Astrocyte of the cerebellum (primary cell): ENCODE measurements around the gene GPN1.
A peak's percentile ranks its signal among the peaks of the same experiment; 100 is the strongest.

Experiments used
- DNase-seq: peaks from one replicate; pipeline ENCODE4 v3.0.0-alpha.2; 2011; ENCODE audit warnings: low read depth
- H3K4me3 ChIP-seq: 2 replicates; pipeline ENCODE4 v1.5.1; 2011; ENCODE audit warnings: mild to moderate bottlenecking, low read depth, low read length, moderate library complexity
- CTCF ChIP-seq: IDR thresholded peaks from 2 replicates; pipeline ENCODE4 v1.5.1; 2012; ENCODE audit warnings: low read length, low read depth, moderate library complexity, mild to moderate bottlenecking; ENCODE audit errors: missing control alignments
- in situ Hi-C: cut with HindIII; loops from 2 replicates; pipeline ENCODE4 v1.10.0; 2017; ENCODE audit warnings: low sequenced_read_pairs

The GPN1 gene

GRCh38 chr2:27628767-27629709 is at the start of gene GPN1, which contains the start of gene CCDC121:
Gene GPN1, plus strand, starts transcription at chr2:27629050. Its CDS starts 9 bp downstream, at chr2:27629059.
Gene CCDC121, minus strand, starts transcription at chr2:27629012. Its CDS starts 1,213 bp downstream, at chr2:27627799.
- in situ Hi-C loops: no loop called here
- no peak for TF ChIP-seq CTCF
- peak within 1 kb of the TSS; percentile 79 for H3K4me3 ChIP-seq
- peak; percentile 80 for DNase-seq

- no peak for DNase-seq
- no peak overlapping the region for H3K4me3 ChIP-seq
- in situ Hi-C loops: no loop called here
- no peak for TF ChIP-seq CTCF
These were observed 47.3 kb upstream of the GPN1 start for GRCh38 chr2:27581417-27582128.

GRCh38 chr2:27582129-27582694 is 46.6 kb upstream of the GPN1 start:
- in situ Hi-C loops: no loop called here
- TF ChIP-seq CTCF: no peak
- H3K4me3 ChIP-seq: peak overlapping the region; percentile 77
- DNase-seq: no peak

GRCh38 chr2:27582695-27583389 is 46.0 kb upstream of the GPN1 start, which contains the start of gene ZNF512:
Gene ZNF512, plus strand, starts transcription at chr2:27583042. Its CDS starts 71 bp downstream, at chr2:27583113.
- peak within 1 kb of the TSS; percentile 77 for H3K4me3 ChIP-seq
- no peak for TF ChIP-seq CTCF
- in situ Hi-C loops: no loop called here
- peak; percentile 67 for DNase-seq

GRCh38 chr2:27583390-27583915 is 45.4 kb upstream of the GPN1 start:
- TF ChIP-seq CTCF: no peak
- H3K4me3 ChIP-seq: peak overlapping the region; percentile 77
- no peak for DNase-seq
- in situ Hi-C loops: no loop called here
